ENCODE measurements around the gene MASTL.

- TF ChIP-seq POLR2A (IDR thresholded peaks at IDR 0.05) (no peak), POLR2AphosphoS5 (IDR thresholded peaks at IDR 0.05) (no peak)
- TF ChIP-seq, protein P1, sequence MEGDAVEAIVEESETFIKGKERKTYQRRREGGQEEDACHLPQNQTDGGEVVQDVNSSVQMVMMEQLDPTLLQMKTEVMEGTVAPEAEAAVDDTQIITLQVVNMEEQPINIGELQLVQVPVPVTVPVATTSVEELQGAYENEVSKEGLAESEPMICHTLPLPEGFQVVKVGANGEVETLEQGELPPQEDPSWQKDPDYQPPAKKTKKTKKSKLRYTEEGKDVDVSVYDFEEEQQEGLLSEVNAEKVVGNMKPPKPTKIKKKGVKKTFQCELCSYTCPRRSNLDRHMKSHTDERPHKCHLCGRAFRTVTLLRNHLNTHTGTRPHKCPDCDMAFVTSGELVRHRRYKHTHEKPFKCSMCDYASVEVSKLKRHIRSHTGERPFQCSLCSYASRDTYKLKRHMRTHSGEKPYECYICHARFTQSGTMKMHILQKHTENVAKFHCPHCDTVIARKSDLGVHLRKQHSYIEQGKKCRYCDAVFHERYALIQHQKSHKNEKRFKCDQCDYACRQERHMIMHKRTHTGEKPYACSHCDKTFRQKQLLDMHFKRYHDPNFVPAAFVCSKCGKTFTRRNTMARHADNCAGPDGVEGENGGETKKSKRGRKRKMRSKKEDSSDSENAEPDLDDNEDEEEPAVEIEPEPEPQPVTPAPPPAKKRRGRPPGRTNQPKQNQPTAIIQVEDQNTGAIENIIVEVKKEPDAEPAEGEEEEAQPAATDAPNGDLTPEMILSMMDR (IDR thresholded peaks at IDR 0.05): no peak
Measured at GRCh38 chr10:27207350-27207749, 52.2 kb downstream of the MASTL start.
